T47D (cell line): Measurements from ENCODE around the gene MAIP1.

Experiments
- DNase-seq, 2 experiments: peaks; one replicate each; pipeline versions ENCODE4 v3.0.0 to v3.0.0-alpha.2; 2011 to 2012; ENCODE audit warnings: low read depth in 1 of 2, low spot score in 1 of 2
- JUND ChIP-seq: IDR thresholded peaks from 2 replicates; pipeline ENCODE4 v1.6.1; 2012; ENCODE audit warnings: low read depth
- in situ Hi-C: cut with HindIII; loops from 2 replicates; pipeline ENCODE4 v1.10.0; 2016; ENCODE audit warnings: low sequenced_read_pairs, low pct_unique_long_range_greater_than_20kb

MAIP1 gene

DNA sequence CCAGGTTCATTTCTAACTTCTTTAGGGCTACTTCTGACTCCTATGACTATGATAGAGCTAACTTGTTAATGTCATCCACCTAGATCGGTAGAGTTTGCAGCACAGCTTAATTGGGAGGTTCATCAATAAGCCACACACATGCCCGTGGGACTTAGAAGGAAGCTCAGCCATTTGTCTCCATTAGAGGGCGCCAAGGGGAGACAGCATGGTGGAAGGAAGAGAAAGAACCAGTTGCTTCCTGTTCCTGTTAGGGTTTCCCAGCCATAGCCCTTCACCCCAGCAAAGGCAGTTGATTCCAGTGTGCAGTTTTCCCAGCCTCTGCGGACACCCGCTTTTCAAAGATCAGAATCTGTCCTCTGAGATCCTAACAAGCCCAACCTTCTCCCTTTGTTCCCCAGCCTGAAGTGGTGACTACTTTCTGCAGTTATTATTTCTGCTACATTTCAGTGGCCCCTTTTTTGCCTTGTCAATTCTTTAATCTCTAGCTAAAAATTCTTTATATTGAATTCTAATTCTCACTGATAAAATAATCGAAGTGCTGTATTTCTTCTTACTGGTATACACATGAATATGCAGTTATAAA lies 30.3 kb downstream of the MAIP1 start:
- peak in 1 of 2 experiments; percentile 74 for DNase-seq
- no peak for TF ChIP-seq JUND
- in situ Hi-C loops: no loop called here

DNA sequence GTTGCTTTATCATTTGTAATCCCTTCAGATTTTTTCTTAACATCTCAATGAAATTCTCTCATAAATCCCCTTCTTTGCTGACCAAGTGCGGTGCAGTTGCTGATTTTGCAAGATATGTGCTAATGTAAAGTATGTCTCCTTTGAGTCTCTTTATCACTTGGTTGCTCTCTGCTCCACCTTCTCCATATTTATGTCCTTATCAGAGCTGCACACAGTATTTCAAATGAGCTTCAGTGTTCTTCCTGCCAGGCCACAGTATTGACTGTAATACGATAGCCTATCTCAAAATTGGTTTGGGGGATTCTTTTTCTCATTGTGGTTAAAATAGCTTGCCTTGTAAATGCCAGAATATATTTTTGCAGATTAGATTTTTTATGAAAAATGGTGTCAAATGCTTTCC lies 32.2 kb downstream of the MAIP1 start:
- TF ChIP-seq JUND: no peak
- in situ Hi-C loops: no loop called here
- no peak for DNase-seq

DNA sequence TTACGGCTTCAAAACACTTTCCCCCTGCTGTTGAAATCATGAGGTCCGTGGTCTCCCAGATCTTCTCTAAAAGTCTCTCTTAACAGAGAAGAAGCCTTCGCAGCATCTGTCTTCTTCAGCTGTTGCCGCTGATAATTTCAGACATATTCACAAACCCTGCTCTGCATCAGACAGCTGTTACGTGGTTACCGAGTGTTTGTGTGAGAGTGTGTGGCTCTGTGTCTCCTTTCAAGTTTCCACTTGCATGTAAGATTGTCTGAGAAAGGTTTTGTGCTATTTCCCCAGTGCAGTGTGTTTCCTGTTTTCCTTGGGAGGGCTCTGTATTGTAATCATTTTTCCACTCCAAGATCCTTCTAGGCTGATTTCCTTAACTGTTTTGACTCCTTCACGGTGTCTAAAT lies 32.8 kb downstream of the MAIP1 start:
- no peak for TF ChIP-seq JUND
- no peak for DNase-seq
- in situ Hi-C loops: no loop called here

DNA sequence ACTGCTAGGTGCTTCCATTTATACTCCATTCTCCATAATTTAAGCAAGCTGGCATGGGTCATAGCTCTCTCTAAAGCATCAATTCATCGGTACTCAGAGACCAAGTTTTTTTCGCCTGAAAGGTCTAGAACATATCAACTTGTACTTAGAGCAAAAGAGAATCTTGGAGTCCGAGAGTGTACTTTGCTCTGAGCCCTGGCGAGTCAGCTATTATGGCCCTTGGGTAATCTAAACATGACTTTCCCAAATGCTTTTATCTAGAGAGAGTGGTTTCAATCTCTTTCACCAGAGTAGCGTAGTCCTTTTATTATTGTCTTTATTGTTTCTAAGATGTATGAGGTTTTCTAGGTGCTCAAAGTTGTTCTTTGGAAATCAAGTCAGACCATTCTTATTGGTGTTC lies 34.4 kb downstream of the MAIP1 start:
- in situ Hi-C loops: no loop called here
- DNase-seq: no peak
- no peak for TF ChIP-seq JUND

- no peak for DNase-seq
- no peak for TF ChIP-seq JUND
- in situ Hi-C loops: no loop called here
Measured at GRCh38 chr2:199991691-199992090, 36.3 kb downstream of the MAIP1 start.

DNA sequence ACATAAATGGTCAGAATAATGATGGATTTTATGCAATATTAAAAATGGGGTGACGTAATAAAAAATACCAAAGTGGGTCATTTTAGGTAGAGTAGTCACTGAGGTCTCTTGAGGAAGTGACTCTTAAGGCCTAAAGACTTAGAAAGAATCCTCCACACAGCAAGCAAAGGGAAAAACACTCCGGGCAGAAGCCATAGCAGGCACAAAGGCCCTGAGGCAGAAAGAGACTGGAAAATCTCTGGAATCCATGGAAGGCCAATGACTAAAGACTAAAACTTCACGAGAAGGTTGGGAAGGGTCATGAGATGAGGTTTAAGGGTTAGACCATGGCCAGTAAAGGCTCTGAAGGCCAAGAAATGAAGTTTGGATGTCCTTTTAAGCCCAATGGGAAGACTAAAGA lies 36.9 kb downstream of the MAIP1 start:
- in situ Hi-C loops: no loop called here
- no peak for TF ChIP-seq JUND
- DNase-seq: no peak

DNA sequence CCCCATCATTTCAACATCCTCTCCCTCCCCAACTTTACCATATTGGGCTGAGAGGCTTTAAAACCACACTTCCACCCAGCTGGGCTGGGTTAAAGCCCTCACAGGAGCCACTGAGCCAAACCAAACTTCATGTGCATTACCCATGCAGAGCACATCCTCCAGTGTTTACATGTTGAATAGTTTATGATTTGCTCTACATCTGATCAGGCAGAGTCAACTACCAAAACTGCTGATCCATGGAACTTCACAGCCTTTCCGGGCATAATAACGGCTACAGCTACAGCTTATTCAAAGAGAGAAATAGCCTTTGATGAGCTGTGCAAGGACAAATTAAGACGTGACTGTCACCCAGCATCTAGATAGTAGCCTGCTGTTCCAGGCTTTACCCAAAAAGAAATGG lies 39.0 kb downstream of the MAIP1 start:
- DNase-seq: no peak
- in situ Hi-C loops: no loop called here
- no peak for TF ChIP-seq JUND

GRCh38 chr2:199994896-199995295 lies 39.5 kb downstream of the MAIP1 start:
- TF ChIP-seq JUND: no peak
- DNase-seq: no peak
- in situ Hi-C loops: no loop called here

DNA sequence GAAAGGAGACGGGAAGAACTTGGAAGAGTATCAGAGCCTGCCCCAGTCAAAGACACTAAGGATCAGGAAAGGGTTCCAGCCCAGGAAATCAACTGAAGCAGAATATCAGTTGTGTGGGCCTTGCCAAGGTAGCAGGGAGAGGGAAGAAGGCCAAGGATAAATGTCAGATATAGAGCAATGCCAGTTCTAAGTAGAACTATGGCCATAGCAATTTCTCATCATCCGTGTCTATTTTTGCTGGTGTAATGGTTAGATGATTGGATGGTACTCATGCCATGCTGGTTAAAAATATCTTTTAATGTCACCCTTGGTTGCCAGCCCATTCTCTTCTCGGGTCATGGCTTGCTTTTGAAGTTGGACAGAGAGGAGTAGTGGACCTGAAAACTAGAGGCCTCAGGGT lies 41.9 kb downstream of the MAIP1 start:
- no peak for DNase-seq
- in situ Hi-C loops: no loop called here
- TF ChIP-seq JUND: no peak

- DNase-seq: no peak
- in situ Hi-C loops: no loop called here
- no peak for TF ChIP-seq JUND
Measured at GRCh38 chr2:199999166-199999565, 43.8 kb downstream of the MAIP1 start.

DNA sequence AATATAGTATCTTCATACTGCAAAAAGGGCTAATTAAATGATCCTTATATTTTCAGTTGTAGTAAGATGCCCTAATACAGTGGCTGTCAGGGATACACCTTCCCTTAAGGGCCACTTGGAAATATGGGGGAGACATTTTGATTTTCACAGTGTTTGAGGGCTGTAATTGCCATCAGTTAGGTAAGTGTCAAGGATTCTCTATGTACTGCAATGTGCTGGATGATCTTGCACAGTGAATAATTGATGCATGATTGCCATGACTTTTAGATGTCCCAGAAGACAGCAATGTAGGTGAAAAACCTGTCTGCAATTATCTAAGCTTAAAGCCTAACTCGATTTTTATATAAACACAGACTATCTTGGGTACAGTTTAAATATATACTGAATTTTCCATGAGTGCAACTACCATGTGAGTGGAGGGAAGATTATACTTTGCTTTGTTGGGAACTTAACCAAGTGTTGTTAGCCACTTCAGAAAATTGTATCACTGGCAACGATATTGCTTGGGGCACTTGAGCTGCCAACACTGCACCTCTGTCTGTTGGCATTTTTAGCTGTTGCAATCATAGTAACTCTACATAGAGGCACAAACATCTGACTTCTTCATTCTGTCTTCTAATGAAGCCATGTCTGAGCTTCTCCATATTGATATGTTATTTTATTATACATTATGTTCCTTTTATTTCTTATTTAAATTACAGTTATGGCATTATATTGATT lies 45.2 kb downstream of the MAIP1 start:
- in situ Hi-C loops: no loop called here
- no peak for DNase-seq
- TF ChIP-seq JUND: no peak

DNA sequence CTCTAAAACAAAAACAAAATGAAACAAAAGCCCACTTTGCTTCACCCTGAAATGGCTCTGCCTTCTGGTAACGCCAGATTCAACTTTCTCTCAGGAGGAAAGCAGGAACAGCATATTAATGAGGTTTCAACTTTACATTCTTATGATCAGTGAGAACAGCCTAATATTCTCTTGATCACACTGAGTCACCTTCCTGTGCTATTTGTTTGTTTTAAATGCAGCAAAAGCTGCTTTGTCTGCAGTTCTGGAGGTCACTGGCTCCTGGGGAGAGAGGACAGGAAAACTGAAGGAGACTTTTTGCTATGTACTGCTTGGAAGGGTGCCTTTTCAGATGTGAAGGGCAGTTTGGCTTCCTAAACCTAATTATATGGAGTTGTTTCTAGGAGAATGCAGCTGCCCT lies 48.1 kb downstream of the MAIP1 start:
- no peak for DNase-seq
- no peak for TF ChIP-seq JUND
- in situ Hi-C loops: no loop called here

DNA sequence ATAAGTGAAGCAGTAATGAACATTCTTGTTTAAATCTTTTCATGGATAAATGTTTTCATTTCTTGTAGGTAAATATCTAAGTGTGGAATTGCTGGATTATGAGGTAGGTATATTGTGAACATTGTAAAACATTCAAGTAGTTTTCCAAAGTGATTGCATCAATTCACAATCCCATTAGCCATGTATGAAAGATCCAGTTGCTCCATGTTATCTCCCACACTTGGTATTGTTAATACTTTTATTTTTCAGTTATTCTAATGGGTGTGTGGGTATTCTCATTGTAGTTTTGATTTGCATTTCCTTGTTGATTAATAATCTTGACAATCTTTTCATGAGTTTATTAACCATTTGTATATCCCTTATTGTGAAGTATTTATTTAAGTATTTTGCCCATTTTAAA lies 50.3 kb downstream of the MAIP1 start:
- in situ Hi-C loops: no loop called here
- DNase-seq: no peak
- no peak for TF ChIP-seq JUND

GRCh38 chr2:200007306-200007705 lies 51.9 kb downstream of the MAIP1 start:
- no peak for TF ChIP-seq JUND
- in situ Hi-C loops: no loop called here
- no peak for DNase-seq

GRCh38 chr2:200012401-200012800 lies 57.0 kb downstream of the MAIP1 start:
- in situ Hi-C loops: no loop called here
- no peak for DNase-seq
- no peak for TF ChIP-seq JUND
